ENCODE data around the gene SLC39A11. TPM values are rescaled to one million over a fixed set of nuclear protein-coding genes. Genes with fewer than 3 reads are reported as not detected.

The SLC39A11 gene
- total RNA-seq, 1 donor from 2014 or later = 23.2 TPM

DNA sequence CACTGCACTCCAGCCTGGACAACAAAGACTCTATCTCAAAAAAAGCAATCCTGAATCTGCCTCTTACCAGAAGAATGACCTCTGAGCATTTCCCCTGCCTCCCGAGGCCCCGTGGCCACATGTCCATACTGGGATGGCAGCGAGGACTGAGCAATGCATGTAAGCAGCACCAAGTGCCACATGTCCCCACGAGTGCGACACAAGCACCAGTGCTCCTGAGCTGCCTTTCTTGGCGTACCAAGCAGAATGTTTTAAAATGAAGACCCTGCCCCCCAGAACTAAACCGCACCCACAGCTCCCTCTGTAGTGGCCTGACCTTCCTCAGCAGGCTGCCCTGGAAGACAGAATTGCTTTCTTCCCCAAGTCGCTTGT, 373.3 kb downstream of the SLC39A11 start:
- Mint-ChIP-seq H3K4me1 (ENCODE audit: unreplicated experiment) (peaks cover 25% of the 10 kb centered on the region), H3K4me3 (no peak overlapping the region), H3K36me3 (no peaks in the 10 kb centered on the region), H3K27me3 (no peaks in the 10 kb centered on the region), H3K27ac (no peak overlapping the region), H3K9me3 (peaks cover 4% of the 10 kb centered on the region)
- DNase-seq (ENCODE audit: extremely low spot score, unreplicated experiment) = no peak
- TF ChIP-seq, protein P1, sequence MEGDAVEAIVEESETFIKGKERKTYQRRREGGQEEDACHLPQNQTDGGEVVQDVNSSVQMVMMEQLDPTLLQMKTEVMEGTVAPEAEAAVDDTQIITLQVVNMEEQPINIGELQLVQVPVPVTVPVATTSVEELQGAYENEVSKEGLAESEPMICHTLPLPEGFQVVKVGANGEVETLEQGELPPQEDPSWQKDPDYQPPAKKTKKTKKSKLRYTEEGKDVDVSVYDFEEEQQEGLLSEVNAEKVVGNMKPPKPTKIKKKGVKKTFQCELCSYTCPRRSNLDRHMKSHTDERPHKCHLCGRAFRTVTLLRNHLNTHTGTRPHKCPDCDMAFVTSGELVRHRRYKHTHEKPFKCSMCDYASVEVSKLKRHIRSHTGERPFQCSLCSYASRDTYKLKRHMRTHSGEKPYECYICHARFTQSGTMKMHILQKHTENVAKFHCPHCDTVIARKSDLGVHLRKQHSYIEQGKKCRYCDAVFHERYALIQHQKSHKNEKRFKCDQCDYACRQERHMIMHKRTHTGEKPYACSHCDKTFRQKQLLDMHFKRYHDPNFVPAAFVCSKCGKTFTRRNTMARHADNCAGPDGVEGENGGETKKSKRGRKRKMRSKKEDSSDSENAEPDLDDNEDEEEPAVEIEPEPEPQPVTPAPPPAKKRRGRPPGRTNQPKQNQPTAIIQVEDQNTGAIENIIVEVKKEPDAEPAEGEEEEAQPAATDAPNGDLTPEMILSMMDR (conservative IDR thresholded peaks at IDR 0.05) = no peak

DNA sequence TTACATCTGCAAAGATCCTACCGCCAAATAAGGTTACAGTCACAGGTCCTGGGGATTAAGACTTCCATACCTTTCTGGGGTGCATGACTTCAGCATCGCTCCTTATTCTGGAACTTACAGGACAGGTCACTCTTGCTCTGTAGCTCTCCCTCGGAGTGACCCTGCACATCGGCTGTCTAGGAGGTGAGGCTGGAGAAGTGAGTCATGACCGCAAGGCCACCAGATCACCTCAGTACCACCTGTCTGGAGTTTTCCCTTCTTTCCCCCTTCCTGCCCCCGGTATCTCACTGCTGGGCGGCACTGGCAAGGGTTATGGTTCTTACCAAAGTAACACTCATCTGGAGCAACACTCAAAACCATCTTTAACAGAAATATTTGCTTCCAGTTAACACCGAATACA, 374.8 kb downstream of the SLC39A11 start:
- no peaks in the 10 kb centered on the region for H3K27me3 Mint-ChIP-seq
- no peaks in the 10 kb centered on the region for H3K36me3 Mint-ChIP-seq
- H3K9me3 Mint-ChIP-seq = peaks cover 4% of the 10 kb centered on the region
- H3K4me1 Mint-ChIP-seq (ENCODE audit: unreplicated experiment) = peaks cover 21% of the 10 kb centered on the region
- TF ChIP-seq, protein P1 (conservative IDR thresholded peaks at IDR 0.05) = no peak
- no peak for DNase-seq (ENCODE audit: extremely low spot score, unreplicated experiment)
- H3K27ac Mint-ChIP-seq = no peak overlapping the region
- H3K4me3 Mint-ChIP-seq = no peak overlapping the region

DNA sequence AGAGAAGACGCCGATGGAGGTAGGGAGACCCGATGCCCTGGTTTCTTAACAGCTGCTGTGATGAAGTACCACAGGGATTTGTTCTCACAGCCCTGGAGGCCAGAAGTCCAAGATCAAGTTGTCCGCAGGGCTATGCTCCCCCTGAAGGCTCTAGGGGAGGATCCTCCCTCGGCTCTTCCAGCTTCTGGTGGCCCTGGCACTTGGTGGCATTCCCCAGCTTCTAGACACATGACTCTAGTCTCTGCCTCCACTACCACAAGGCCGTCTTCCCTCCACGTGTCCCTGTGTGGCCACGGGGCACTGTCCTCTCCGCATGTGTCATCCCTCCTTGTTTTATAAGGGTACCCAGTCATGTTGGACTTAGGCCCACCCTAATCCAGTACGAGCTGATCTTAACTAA, 375.2 kb downstream of the SLC39A11 start:
- no peaks in the 10 kb centered on the region for H3K27me3 Mint-ChIP-seq
- no peaks in the 10 kb centered on the region for H3K36me3 Mint-ChIP-seq
- no peak for DNase-seq (ENCODE audit: extremely low spot score, unreplicated experiment)
- H3K4me1 Mint-ChIP-seq (ENCODE audit: unreplicated experiment) = peaks cover 21% of the 10 kb centered on the region
- peaks cover 4% of the 10 kb centered on the region for H3K9me3 Mint-ChIP-seq
- H3K4me3 Mint-ChIP-seq = no peak overlapping the region
- TF ChIP-seq, protein P1 (conservative IDR thresholded peaks at IDR 0.05) = no peak
- no peak overlapping the region for H3K27ac Mint-ChIP-seq

DNA sequence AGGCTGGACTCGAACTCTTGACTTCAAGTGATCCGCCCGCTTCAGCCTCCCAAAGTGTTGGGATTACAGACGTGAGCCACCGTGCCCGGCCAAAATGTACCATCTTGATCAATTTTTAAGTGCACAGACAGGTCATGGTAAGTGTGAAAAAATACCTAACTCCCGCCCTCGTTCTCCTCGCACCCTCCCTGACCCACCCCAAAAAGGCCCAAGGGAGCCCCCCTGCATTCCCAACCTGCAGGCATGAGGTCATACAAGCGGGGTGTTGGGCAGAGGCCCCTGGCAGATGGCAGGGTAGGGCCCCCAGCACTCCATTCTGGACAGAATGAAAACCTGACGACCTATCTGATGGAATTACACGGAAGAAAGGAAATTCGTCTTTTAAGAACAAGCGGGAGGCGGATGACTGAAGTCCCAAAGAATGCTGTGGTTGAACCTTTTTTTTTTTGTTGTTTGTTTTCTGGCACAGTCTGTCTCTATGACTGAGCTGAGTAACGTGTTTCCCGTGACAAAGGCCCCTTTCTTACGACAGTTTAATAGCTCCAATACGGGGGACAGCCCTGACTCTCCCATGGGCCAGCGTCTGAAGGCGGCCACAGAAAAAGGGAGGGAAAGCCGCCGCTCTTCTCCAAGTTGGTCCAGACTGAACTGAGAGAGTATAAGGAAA, 376.4 kb downstream of the SLC39A11 start:
- peaks cover 21% of the 10 kb centered on the region for H3K4me1 Mint-ChIP-seq (ENCODE audit: unreplicated experiment)
- H3K27me3 Mint-ChIP-seq = no peaks in the 10 kb centered on the region
- peak overlapping the region; percentile 94 for H3K27ac Mint-ChIP-seq
- H3K4me3 Mint-ChIP-seq = peak overlapping the region; percentile 57
- TF ChIP-seq, protein P1 (conservative IDR thresholded peaks at IDR 0.05) = no peak
- no peaks in the 10 kb centered on the region for H3K36me3 Mint-ChIP-seq
- no peak for DNase-seq (ENCODE audit: extremely low spot score, unreplicated experiment)
- peaks cover 7% of the 10 kb centered on the region for H3K9me3 Mint-ChIP-seq

DNA sequence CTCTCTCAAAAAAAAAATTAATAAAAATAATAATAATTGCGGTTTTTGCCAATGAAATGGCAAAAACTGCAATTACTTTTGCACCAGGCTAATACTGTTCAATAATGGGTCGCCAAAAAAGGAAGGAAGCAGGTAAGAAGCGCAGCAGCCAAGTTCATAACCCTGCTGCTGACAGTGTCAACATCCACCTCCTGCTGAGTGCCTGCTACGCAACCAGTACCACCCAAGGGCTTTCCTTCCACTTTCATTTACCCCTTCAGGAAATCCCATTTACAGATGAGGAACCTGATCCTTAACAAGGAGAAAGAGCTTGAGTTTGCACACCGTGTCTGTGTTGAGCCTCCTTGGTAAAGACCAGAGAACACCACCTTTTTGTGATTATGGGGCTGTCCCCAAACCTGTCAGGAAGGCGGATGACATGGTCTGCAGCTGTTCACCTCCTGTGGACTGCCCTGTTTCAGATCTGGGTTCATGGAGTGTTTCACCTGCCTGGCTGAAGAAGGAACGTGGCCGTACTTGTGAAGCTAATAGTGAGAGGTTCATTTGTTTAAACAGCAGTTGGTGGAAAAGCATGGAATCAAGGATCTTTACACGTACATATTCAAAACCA, 378.0 kb downstream of the SLC39A11 start:
- peaks cover 20% of the 10 kb centered on the region for H3K4me1 Mint-ChIP-seq (ENCODE audit: unreplicated experiment)

More for the DNA sequence above, 378.0 kb downstream of the SLC39A11 start:
- Mint-ChIP-seq H3K4me3 (no peak overlapping the region), H3K36me3 (no peaks in the 10 kb centered on the region), H3K27ac (no peak overlapping the region), H3K9me3 (peaks cover 8% of the 10 kb centered on the region), H3K27me3 (no peaks in the 10 kb centered on the region)
- no peak for DNase-seq (ENCODE audit: extremely low spot score, unreplicated experiment)
- TF ChIP-seq, protein P1 (conservative IDR thresholded peaks at IDR 0.05) = no peak

Data from type B pancreatic cell (in vitro differentiated cells).